ENCODE data around the gene SLC22A5.
A peak's percentile ranks its signal among the peaks of the same experiment; 100 is the strongest.

The SLC22A5 gene

DNA sequence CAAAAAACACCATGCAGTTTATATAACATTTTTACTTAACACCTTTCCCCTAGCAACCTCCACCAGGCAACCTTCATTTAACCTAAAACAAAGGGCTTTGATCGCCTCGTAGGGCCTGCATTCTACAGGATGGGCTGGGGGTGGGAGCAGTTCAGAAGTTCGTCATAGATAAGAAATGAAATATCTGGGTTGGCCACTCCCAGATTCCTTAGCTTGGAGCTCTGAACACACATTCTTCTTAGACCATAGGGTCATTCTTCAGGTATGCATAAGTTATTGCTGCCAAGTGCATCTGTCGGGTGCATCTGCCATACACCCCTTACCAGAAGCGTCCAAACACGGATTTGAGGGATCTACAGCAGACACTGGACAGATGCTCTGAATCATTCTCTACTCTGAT, 4.3 kb upstream of the SLC22A5 start:
- no peak for DNase-seq (ENCODE audit: low read depth in 2 of 2, low spot score in 1 of 2)

DNA sequence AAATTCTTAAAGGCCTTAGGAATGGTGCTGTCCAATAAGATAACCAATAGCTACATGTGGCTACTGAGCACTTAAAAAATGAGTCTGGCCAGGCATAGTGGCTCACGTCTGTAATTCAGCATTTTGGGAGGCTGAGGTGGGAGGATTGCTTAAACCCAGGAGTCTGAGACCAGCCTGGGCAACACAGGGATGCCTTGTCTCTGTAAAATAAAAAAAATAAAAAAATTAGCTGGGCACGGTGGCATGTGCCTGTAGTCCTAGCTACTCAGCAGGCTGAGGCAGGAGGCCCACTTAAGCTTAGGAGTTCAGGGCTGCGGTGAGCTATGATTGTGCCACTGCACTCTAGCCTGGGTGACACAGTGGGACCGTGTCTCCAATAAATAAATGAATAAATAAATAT, 1.3 kb upstream of the SLC22A5 start:
- DNase-seq (ENCODE audit: low read depth in 2 of 2, low spot score in 1 of 2), result no peak

DNA sequence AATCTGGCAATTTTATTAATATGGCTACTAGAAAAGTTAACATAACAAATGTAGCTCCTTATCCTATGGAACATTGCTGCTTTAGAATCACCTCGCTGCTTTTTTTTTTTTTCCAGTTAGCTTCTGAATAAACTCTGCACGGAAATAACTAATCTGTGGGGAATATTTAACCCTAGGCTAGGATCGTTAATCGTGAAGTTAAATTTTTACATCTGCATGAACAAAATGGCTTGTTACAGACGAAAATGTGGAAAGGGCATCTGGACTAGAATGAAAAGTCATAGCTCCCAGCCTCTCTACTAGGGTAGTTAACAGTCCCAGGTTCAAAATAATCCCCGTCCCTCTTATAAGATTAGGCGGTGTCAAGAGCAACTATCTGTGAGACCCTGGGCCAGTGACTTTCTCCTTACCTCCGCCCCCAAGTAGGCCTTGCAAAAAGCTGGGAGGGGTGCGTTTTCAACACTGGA, 470 bp upstream of the SLC22A5 start:
- no peak for DNase-seq (ENCODE audit: low read depth in 2 of 2, low spot score in 1 of 2)

DNA sequence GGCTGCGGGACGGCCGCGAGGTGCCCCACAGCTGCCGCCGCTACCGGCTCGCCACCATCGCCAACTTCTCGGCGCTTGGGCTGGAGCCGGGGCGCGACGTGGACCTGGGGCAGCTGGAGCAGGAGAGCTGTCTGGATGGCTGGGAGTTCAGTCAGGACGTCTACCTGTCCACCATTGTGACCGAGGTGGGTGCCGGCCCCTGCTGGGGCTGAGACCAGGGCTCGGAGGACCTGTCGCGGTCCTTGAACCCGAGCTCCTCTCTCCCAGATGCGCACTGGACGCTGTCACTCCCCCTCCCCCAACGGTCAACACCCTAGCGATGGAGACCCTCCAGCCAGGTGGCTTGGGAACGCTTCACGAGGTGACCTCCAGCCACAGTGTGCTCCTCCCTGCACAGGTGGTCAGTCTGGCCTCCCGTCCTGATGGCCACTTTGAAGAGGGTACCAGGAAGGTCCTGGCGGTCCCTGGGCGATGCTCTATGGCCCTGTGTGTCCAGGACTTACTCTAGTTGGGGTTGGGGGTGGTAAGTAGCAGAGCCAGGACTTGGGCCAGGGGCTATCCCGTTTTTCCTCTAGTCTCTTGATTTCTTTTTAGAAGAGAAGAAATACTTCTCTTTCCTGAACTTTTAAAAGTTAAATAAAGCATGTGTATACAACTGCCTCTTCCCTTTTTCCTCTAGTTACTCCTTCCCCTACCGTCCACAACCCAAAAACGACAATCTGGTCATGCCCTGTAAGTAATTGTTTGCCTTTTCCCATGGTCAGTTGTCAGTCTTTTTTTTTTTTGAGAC, 866 bp downstream of the SLC22A5 start:
- DNase-seq (ENCODE audit: low read depth in 2 of 2, low spot score in 1 of 2), result no peak

DNA sequence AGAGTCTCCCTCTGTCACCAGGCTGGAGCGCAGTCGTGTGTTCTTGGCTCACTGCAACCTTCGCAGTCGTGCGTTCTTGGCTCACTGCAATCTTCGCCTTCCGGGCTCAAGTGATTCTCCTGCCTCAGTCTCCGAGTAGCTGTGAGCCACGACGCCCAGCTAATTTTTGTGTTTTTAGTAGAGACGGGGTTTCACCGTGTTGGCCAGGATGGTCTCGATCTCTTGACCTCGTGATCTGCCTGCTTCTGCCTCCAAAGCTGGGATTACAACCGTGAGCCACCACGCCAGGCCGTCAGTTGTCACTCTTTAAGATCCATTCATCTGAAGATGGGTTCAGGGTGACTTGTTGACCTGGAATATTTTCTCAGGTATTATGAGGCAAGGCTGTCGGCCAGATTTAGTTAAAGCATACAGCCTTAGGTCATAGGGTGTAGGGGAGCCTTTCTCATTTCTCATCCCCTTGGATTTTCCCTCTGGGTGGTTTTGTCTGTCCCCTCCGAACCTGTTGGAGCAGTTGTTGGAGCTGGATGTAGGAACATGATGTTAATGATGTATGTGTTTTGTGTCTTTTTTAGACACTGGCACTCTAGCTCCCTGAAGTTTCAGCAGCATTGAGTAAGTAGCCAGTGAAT, 1.6 kb downstream of the SLC22A5 start:
- no peak for DNase-seq (ENCODE audit: low read depth in 2 of 2, low spot score in 1 of 2)

DNA sequence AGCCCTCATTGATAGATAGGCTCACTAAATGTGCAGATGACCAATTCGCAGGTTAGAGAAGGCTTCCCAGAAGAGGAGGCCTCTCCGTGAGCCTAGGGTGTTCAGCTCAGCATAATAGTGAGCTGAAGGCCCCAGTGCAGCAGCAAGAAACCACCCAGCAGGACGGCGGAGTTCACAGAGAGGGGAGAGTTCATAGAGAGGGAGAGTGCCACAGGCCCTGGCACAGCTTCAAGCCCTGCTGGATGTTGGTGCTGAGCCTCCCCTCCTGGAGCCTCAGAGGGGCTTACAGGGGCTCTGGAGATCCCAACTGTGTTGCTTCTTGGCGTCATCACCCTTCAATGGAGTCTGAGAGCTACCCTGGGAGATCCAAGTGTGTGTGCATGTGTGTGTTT, 2.1 kb downstream of the SLC22A5 start:
- no peak for DNase-seq (ENCODE audit: low read depth in 2 of 2, low spot score in 1 of 2)

DNA sequence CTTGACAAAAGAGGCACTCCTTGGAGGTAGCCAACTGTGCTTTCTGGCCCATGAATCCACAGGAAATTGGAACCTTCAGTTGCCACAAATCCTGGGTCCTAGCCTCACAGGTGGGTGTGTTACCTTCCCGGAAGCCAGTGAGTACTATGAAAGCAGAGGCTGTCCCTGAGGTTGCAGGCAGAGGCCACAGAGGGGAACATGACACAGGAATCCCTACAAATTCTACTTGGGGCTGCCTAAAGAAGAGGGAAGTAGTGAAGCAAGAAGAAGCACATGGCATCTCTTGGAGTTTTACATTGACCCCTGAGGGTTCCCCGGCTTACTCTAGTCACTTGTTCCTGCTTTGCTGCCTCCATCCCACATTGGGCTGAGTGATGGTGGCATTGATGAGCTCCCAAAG, 2.6 kb downstream of the SLC22A5 start:
- DNase-seq (ENCODE audit: low read depth in 2 of 2, low spot score in 1 of 2), result no peak

DNA sequence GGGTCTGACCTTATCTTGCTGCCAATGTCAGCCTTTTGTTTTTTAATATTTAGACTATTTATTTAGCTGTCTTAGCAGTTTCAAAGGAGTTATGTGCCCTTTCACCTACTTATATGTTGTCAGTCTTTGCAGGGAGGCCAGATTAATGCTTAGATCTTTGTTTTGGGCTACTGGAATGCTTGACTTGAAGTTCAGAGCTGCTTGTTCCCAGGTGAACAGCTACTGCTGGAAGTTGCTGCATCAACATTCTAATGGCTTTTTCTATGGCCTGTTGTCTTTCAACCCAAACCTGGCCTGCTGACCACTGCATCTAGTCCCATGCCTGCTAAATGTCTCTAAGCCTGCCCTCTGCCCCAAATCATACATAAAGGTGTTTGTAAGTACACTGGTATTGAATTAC, 3.0 kb downstream of the SLC22A5 start:
- no peak for DNase-seq (ENCODE audit: low read depth in 2 of 2, low spot score in 1 of 2)

DNA sequence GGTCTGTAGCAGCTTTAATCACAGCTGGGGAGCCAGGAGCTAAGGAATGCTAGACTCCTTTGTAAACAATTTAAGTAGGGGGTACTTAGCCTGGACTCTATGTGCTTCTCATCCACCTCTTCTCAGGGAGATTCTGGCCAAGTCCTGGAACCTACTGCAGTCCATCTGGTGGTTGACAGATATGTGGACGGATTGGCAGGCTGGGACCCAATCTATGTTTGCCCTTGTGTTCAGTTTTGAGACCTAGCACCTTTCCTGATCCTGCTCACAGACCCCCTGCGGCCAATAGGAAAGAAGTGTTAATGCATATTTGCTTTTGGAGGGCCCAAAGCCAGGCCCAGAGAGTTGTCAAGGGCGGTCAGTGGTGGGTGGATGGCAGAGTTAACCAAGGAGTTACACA, 6.4 kb downstream of the SLC22A5 start:
- DNase-seq (ENCODE audit: low read depth in 2 of 2, low spot score in 1 of 2), result no peak

DNA sequence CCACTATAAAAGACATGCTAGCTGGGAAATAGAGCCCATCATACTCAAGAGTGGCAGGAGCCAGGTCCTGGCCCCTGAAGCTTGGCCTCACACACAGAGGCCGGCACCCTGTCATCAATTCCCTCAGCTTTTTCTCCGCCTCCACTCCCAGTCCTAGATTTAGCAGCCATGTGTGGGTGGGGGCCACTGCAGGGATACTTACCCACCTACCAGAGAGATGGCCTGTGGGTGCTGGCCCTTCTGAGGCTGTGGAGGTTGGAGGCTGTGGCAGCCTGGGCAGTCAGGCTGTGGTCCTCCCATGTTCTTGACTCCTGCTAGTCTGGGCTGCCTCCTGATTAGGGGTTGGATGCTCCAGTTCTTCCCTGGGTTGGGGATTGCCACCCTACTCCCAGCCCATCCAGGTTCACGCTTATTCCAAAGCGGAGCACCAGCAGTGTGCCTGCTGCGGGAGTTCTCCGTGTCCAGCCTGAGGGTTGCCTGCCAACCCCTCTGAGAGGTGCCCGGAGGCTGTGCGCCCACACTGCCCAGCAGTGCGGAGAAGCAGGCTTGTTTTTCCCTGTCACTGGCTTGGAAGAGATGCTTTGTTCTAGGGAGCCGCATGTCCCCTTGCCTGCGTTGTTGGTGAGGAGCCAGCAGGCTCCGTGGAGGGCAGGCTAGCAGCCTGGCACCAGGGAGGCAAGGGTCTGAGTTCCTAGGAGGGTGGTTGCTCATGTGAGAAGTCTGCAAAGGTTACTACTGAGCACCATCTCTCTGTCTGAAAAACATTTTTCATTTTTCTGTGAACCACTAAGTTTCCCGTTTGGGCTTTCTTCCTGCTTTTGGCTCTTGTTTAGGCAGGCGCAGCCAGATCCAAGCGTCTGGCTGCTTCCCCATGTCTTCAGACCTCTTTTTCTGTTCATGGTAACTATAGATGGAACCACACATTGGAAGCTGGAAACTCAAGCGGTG, 7.5 kb downstream of the SLC22A5 start:
- no peak for DNase-seq (ENCODE audit: low read depth in 2 of 2, low spot score in 1 of 2)

DNA sequence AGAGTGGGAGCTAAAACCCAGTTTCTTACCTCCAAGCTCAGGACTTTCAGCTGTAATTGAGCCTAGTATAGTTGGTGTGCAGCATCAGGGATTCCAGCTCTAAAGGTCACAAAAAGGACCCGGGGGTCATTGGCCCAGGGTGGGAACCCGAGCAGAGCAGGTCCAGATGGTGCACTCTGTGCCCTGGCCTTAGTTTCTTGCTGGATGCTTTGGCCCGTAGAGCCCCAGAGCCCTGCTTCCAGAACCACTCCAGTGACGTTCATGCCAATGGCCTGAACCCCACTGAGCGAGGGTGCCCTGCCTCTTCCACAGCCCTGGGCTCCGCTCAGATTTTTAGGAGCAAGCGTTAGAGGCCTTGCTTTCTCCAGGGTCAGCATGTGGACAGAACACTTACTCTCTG, 8.2 kb downstream of the SLC22A5 start:
- DNase-seq (ENCODE audit: low read depth in 2 of 2, low spot score in 1 of 2), result no peak

DNA sequence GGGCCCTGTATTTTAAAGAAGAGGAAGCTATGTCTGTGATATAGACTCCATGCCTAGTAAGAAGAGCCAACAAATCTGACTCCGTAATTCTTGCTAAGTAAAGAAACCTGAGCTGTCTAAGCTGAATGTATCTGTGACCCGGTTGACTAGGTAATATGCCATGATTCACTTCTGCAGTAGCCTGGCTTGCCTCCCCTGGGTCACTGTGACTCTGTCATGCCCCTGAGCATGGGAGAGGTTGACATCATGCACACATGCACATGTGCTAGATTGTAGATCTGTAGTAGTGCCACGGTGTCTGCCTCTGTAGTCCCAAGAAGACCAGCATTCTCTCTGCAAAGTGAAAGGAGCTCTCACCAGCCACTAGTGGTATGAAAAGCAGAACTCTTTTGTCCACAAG, 9.1 kb downstream of the SLC22A5 start:
- DNase-seq (ENCODE audit: low read depth in 2 of 2, low spot score in 1 of 2), result no peak

DNA sequence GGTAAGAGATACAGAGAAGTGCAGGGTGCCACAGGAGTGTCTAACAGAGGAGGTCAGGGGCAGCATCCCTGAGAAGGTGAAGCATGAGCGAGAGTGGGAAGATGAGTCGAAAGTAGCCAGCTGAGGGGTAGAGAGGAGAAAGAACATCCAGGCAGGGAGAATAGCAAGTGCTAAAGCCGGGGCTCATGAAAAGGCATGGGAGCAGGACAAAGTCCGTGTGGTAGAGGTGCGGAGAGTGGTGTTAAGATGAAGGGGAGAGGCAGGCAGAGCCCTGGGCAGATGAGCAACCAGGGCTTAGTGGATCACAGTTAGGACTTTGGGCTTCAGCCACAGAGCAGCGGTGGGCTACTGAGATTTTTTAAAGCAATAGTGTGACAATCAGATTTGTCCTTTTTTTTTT, 10.5 kb downstream of the SLC22A5 start:
- no peak for DNase-seq (ENCODE audit: low read depth in 2 of 2, low spot score in 1 of 2)

DNA sequence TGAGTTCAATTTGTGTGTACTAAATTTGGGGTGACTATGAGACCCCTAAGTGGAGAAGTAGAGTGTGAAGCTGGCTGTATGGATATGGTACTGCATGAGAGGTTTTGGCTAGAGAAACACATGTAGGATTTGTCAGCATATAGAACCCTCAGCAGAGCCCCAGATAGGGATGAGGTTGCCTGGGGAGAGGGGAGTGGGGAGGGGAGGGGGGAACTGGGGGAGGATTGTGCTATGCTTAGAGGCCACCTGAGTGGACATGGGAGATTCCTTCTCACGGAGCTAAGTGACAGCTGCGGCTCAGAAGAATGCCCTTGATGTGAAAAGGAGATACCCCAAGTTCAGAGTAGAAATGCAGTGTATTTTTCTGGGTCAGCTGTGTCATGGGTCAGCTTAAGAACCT, 11.2 kb downstream of the SLC22A5 start:
- no peak for DNase-seq (ENCODE audit: low read depth in 2 of 2, low spot score in 1 of 2)

DNA sequence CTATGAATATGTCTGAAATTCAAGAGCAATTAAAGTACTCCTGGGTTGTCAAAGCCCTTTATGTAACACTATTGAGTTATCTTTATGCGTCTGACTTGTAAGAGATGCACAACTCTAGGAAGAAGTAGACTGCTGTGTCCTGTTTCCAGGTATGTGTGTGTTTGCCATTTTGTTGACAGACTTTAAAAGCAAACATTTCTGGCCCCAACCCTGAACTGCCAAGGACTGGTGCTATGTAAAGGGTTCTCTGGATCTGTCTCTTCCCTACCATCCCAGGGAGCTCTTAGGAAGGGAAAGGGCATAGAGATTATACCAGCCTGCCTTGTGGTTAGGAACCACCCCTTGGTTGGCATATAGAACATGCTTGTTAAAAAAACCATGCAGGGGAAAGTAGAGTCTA, 12.1 kb downstream of the SLC22A5 start:
- DNase-seq (ENCODE audit: low read depth in 2 of 2, low spot score in 1 of 2), result no peak

DNA sequence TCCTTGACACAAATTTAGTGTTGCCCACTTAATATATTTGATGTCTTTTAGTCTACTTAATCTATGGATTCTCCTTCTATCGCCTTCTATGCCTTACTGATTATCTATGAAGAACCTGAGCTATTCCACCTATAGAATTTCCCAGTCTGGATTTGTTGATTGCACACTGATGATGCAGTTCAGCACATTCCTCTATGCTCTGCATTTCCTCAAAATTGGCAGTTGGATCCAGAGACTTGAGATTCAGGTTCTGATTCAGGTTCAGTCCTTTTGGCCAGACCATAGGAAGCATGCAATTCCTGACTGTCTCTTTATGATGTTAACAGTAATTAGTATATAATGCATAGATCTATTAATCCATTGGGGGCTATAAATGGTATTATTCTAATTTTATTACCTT, 13.8 kb downstream of the SLC22A5 start:
- DNase-seq (ENCODE audit: low read depth in 2 of 2, low spot score in 1 of 2), result no peak

DNA sequence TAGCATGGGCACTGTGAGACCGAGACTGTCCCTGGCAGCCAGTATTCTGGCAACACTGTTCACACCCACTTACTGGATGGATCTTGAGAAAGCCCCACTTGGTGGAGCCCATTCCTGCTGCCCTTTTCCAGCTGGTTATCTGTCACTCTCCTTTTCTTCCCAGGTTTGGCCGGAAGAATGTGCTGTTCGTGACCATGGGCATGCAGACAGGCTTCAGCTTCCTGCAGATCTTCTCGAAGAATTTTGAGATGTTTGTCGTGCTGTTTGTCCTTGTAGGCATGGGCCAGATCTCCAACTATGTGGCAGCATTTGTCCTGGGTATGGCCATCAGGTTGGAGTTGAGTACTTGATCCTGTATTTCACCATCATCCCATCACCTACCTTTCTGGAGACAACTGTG, 14.5 kb downstream of the SLC22A5 start:
- no peak for DNase-seq (ENCODE audit: low read depth in 2 of 2, low spot score in 1 of 2)

DNA sequence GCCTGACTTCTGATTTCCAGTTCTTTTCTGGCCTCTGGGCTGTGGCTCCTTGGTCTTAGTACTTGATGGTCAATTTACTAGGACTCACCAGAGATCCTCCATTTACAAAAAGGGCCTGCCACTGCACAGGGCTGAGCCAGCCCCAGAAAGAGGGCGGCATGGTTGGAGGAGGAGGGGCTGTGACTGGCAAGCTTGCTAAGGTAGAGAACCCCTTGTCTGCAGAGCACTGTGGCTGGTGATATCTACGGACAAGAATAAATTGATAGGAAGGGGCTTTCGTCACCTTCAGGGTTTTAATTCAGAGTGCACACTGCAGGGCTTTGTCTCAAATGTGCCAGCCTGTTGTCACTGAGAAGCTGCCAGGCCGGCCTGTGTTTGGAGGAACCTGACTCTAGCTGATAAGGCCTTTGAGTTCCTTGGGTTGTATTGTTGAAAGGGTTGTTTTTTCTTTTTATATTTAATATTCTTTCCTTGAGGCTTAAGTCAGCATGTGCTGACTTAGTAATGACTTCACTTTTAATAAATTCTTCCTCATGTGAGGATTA, 15.1 kb downstream of the SLC22A5 start:
- no peak for DNase-seq (ENCODE audit: low read depth in 2 of 2, low spot score in 1 of 2)

DNA sequence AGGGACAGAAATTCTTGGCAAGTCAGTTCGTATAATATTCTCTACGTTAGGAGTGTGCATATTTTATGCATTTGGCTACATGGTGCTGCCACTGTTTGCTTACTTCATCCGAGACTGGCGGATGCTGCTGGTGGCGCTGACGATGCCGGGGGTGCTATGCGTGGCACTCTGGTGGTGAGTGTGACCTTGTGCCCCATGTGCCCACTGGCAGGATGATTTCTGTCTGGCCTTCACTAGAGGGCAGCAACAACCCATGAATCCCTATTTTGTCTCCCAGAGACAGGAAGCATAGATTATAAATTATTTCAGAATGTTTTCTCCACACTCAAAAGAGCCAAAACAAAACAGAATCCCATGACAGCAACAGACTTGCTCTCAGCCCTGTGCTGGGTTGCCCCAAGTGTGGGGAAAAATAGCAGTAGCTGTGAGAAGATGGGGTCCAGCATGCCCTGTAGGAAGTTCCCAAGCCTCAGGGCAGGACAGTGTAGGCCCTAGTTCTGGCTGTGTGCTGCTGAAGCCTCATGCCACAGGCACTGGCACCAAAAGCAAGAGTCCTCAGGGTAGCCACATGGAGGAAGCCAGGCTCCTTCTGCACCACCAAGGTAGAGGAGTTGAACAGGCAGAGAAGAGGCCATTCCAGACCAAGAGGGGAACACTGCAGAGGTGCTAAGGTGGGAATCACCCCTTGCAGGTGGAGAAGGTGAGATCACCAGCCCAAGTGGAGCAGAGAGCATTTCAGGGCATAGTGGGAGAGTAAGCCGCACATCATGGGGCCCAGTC, 16.0 kb downstream of the SLC22A5 start:
- peak; percentile 24 to 34 for DNase-seq (ENCODE audit: low read depth in 2 of 2, low spot score in 1 of 2)

DNA sequence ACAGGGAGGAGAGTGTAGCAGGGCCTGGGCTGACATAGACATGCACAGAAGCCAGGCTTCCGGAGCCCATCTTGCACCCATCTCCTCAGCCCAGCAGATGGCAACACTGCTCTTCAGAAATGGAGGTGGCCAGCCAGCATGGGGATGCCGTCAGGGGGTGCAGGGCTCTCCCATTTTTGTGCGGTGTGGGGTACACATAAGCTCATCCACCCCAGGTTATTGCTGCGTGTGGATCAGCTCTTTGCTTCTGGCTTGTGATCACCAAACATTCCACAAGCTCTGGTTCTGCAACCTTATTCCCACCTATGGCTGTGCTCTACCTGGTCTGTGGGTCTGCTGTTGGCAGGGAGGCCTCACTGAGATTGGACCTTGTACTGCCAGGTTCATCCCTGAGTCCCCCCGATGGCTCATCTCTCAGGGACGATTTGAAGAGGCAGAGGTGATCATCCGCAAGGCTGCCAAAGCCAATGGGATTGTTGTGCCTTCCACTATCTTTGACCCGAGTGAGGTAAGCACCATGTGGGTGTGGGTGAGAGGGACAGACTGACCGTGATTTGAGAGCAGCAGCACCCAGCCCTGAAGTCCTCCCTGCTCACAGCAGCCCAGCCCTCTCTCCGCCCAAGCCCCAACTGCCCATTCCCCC, 17.3 kb downstream of the SLC22A5 start:
- peak; percentile 29 to 48 for DNase-seq (ENCODE audit: low read depth in 2 of 2, low spot score in 1 of 2)
